Right ventricle myocardium inferior (tissue), 1 donor: Measurements from ENCODE around the gene MAGEL2. TPM values are rescaled to one million over a fixed set of nuclear protein-coding genes. Genes with fewer than 3 reads are reported as not detected.
"Not testable (repeated sequence)": the region's sequence is repeated elsewhere in the genome, so short reads cannot be mapped to it uniquely, and the experiment has no call there.

ENCODE experiments used
- ATAC-seq: fragments of 200-7000 bp; cut with Tn5 transposase; one replicate; pipeline ENCODE4 v1.9.1; 2020; ENCODE audit warnings: mild to moderate bottlenecking, moderate library complexity
- DNase-seq: peaks from one replicate; pipeline ENCODE4 v3.0.0; 2021; ENCODE audit errors: missing footprints
- intact Hi-C: fragments of 100-400 bp; cut with DNase I; formaldehyde crosslinking; loops from one replicate; pipeline ENCODE4 v1.11.0; 2022
- total RNA-seq: library from RNA; stranded (reverse); fragmentation: NEBNext Ultra II Directional; extraction: Animal tissue kit (Norgen Biotek cat#: 25700); gene quantifications from one replicate; pipeline ENCODE4 v1.2.1, GENCODE V29; 2021
- donor health status: DM: no; HTN: yes; CAD: no; lungs with severe emphysema.

Gene MAGEL2
- total RNA-seq, 1 donor from 2014 or later, result not detected

- intact Hi-C loops, result no loop called here
- ATAC-seq (no peak), DNase-seq (no peak)
Measured at GRCh38 chr15:23629234-23629805, 18.3 kb downstream of the MAGEL2 start.

- DNase-seq, result no peak
- intact Hi-C loops, result no loop called here
- no peak for ATAC-seq
Measured at GRCh38 chr15:23628612-23629233, 18.9 kb downstream of the MAGEL2 start.

- ATAC-seq (no peak), DNase-seq (no peak)
- intact Hi-C loops, result no loop called here
Measured at GRCh38 chr15:23616536-23616935, 31.1 kb downstream of the MAGEL2 start.

- intact Hi-C loops, result no loop called here
- ATAC-seq, result no peak
- no peak for DNase-seq
Measured at GRCh38 chr15:23606226-23606625, 41.4 kb downstream of the MAGEL2 start.

- ATAC-seq (no peak), DNase-seq (no peak)
- intact Hi-C loops, result no loop called here
Measured at GRCh38 chr15:23602124-23602523, 45.5 kb downstream of the MAGEL2 start.

GRCh38 chr15:23599053-23599452, 48.6 kb downstream of the MAGEL2 start:
- ATAC-seq, result no peak
- intact Hi-C loops, result no loop called here
- DNase-seq, result no peak

- ATAC-seq, intact Hi-C loops, DNase-seq: not testable (repeated sequence)
Measured at GRCh38 chr15:23597278-23597677, 50.4 kb downstream of the MAGEL2 start.

- DNase-seq (no peak), ATAC-seq (no peak)
- intact Hi-C loops, result no loop called here
Measured at GRCh38 chr15:23596736-23597135, 50.9 kb downstream of the MAGEL2 start.

- intact Hi-C loops, result no loop called here
- DNase-seq (no peak), ATAC-seq (no peak)
Measured at GRCh38 chr15:23595368-23595767, 52.3 kb downstream of the MAGEL2 start.

GRCh38 chr15:23594252-23594770, 53.4 kb downstream of the MAGEL2 start:
- DNase-seq, result no peak
- no peak for ATAC-seq
- intact Hi-C loops, result no loop called here

Other genes starting within 250 kb of the MAGEL2 start
- not detected for gene GOLGA6L2, start 200.6 kb downstream of the MAGEL2 start, total RNA-seq
- 0.97 TPM for gene MKRN3, start 82.2 kb downstream of the MAGEL2 start, total RNA-seq
- 40.0 TPM for gene NDN, start 39.4 kb upstream of the MAGEL2 start, total RNA-seq